ENCODE results near the gene CCDC91.

The CCDC91 gene

DNA sequence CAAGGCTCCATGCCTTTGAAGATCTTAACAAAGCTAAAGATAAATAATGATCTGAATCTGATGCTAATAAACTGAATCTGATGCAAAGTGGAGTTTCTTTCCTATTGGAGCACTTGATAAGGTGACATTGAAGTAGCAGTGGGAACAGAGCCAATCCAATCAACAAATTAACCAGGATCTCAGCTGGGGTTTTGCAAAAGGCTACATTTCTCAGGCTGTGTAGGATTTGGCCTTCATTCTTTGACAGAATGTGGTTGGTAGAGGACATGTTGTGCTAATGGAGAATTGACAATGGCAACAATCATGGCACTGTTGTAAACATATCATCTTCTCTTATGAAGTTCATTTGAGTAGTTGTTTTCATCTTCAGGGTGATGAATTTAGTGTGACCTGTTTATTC lies 164.9 kb downstream of the CCDC91 start:
- H3K9me3 ChIP-seq (ENCODE audit: insufficient read depth, low read length), result no peaks in the 10 kb centered on the region
- no peaks in the 10 kb centered on the region for H3K36me3 ChIP-seq (ENCODE audit: low read length)
- no peak overlapping the region for H3K4me2 ChIP-seq (ENCODE audit: low read depth, low read length, poor library complexity, severe bottlenecking)
- no peak overlapping the region for H3K9ac ChIP-seq (ENCODE audit: low read length)
- no peaks in the 10 kb centered on the region for H4K20me1 ChIP-seq (ENCODE audit: low read depth, low read length)
- H2AFZ ChIP-seq (ENCODE audit: low read depth, low read length, severe bottlenecking), result no peak overlapping the region
- TF ChIP-seq EZH2phosphoT487 (conservative IDR thresholded peaks at IDR 0.05; ENCODE audit: low read length), result no peak
- TF ChIP-seq, protein P1, sequence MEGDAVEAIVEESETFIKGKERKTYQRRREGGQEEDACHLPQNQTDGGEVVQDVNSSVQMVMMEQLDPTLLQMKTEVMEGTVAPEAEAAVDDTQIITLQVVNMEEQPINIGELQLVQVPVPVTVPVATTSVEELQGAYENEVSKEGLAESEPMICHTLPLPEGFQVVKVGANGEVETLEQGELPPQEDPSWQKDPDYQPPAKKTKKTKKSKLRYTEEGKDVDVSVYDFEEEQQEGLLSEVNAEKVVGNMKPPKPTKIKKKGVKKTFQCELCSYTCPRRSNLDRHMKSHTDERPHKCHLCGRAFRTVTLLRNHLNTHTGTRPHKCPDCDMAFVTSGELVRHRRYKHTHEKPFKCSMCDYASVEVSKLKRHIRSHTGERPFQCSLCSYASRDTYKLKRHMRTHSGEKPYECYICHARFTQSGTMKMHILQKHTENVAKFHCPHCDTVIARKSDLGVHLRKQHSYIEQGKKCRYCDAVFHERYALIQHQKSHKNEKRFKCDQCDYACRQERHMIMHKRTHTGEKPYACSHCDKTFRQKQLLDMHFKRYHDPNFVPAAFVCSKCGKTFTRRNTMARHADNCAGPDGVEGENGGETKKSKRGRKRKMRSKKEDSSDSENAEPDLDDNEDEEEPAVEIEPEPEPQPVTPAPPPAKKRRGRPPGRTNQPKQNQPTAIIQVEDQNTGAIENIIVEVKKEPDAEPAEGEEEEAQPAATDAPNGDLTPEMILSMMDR (IDR thresholded peaks at IDR 0.05; ENCODE audit: insufficient read depth, low read length, poor library complexity, severe bottlenecking), result no peak
- H3K9me2 ChIP-seq (replicated peaks; ENCODE audit: insufficient read depth, low read length), result no peaks in the 10 kb centered on the region
- no peak overlapping the region for H3K27ac ChIP-seq (ENCODE audit: low read depth, low read length)
- H3K79me2 ChIP-seq (ENCODE audit: insufficient read depth, low read length), result no peaks in the 10 kb centered on the region
- H3F3A ChIP-seq (ENCODE audit: insufficient read depth), result no peaks in the 10 kb centered on the region
- H3K4me3 ChIP-seq (ENCODE audit: insufficient read depth, low read length, poor library complexity, severe bottlenecking), result no peak overlapping the region
- no peaks in the 10 kb centered on the region for H3K27me3 ChIP-seq (ENCODE audit: low read length)

DNA sequence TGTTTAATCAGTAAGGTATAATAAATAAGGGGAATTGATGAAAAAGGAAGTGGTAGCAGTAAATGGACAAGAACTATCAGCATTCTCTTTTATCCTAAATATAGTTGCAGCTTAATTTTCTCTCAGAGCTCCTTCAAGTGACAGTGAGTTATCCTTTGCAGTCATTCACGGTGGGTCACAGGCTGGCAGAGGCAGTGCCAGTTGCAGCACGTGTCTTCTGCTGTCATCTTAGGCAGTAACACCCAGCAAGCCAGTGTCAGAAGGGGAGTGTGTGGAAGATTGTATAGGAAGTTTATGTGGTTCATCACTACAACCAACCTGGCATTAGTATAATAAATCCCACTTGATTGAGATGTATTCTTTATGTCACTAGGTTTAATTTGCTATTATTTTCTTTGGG lies 170.0 kb downstream of the CCDC91 start:
- Histone ChIP-seq H3K4me2 (ENCODE audit: low read depth, low read length, poor library complexity, severe bottlenecking) (no peak overlapping the region), H3F3A (ENCODE audit: insufficient read depth) (no peaks in the 10 kb centered on the region; the same call in 1 of the 2 replicates), H3K27ac (ENCODE audit: low read depth, low read length) (no peak overlapping the region), H4K20me1 (ENCODE audit: low read depth, low read length) (no peaks in the 10 kb centered on the region), H3K79me2 (ENCODE audit: insufficient read depth, low read length) (no peaks in the 10 kb centered on the region), H3K27me3 (ENCODE audit: low read length) (no peaks in the 10 kb centered on the region), H3K9me3 (ENCODE audit: insufficient read depth, low read length) (no peaks in the 10 kb centered on the region), H3K9ac (ENCODE audit: low read length) (no peak overlapping the region), H3K36me3 (ENCODE audit: low read length) (peaks cover 6% of the 10 kb centered on the region; the same call in 1 of the 2 replicates), H3K4me3 (ENCODE audit: insufficient read depth, low read length, poor library complexity, severe bottlenecking) (no peak overlapping the region), H3K9me2 (replicated peaks; ENCODE audit: insufficient read depth, low read length) (no peaks in the 10 kb centered on the region), H2AFZ (ENCODE audit: low read depth, low read length, severe bottlenecking) (no peak overlapping the region)
- TF ChIP-seq, protein P1 (IDR thresholded peaks at IDR 0.05; ENCODE audit: insufficient read depth, low read length, poor library complexity, severe bottlenecking), result no peak
- TF ChIP-seq EZH2phosphoT487 (conservative IDR thresholded peaks at IDR 0.05; ENCODE audit: low read length), result no peak

DNA sequence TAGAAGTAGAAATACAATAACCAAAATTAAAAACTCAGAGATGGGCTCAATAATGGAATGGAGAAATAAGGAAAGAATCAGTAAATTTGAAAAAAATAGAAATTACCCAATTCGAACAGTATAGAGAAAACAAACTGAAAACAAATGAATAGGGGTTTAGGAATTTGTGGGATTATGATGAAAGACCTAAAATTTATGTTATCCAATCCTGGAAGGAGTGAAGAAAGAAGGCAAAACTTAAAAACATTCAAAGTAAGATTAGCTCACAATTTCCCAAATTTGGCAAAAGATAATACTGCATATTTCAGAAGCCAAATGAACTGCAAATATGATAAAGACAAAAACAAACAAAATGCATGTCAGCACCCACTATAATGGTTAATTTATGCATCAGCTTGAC lies 177.1 kb downstream of the CCDC91 start:
- TF ChIP-seq, protein P1 (IDR thresholded peaks at IDR 0.05; ENCODE audit: insufficient read depth, low read length, poor library complexity, severe bottlenecking), result no peak
- TF ChIP-seq EZH2phosphoT487 (conservative IDR thresholded peaks at IDR 0.05; ENCODE audit: low read length), result no peak
- Histone ChIP-seq H2AFZ (ENCODE audit: low read depth, low read length, severe bottlenecking) (no peak overlapping the region), H3F3A (ENCODE audit: insufficient read depth) (no peaks in the 10 kb centered on the region; the same call in 1 of the 2 replicates), H3K9ac (ENCODE audit: low read length) (no peak overlapping the region), H3K79me2 (ENCODE audit: insufficient read depth, low read length) (no peaks in the 10 kb centered on the region), H3K4me2 (ENCODE audit: low read depth, low read length, poor library complexity, severe bottlenecking) (no peak overlapping the region), H3K27me3 (ENCODE audit: low read length) (no peaks in the 10 kb centered on the region), H3K9me3 (ENCODE audit: insufficient read depth, low read length) (peaks cover 38% of the 10 kb centered on the region; the same call in 1 of the 2 replicates), H3K4me3 (ENCODE audit: insufficient read depth, low read length, poor library complexity, severe bottlenecking) (no peak overlapping the region), H3K36me3 (ENCODE audit: low read length) (peaks cover 31% of the 10 kb centered on the region), H3K9me2 (replicated peaks; ENCODE audit: insufficient read depth, low read length) (no peaks in the 10 kb centered on the region), H3K27ac (ENCODE audit: low read depth, low read length) (no peak overlapping the region), H4K20me1 (ENCODE audit: low read depth, low read length) (no peaks in the 10 kb centered on the region)

Data from SU-DHL-6 (cell line).